CD4-positive, alpha-beta T cell treated with Interleukin-10 for 1 hour (primary cell): ENCODE data around the gene GALNT9.
"Not testable (repeated sequence)": the region's sequence is repeated elsewhere in the genome, so short reads cannot be mapped to it uniquely, and the experiment has no call there.

Source experiments
- DNase-seq: peaks from one replicate; pipeline ENCODE4 v3.0.0-alpha.2; 2020

Gene GALNT9

GRCh38 chr12:132278401-132279183 is 50.8 kb downstream of the GALNT9 start:
- no peak for DNase-seq

GRCh38 chr12:132277949-132278348 is 51.4 kb downstream of the GALNT9 start:
- DNase-seq = no peak

GRCh38 chr12:132277374-132277941 is 51.9 kb downstream of the GALNT9 start:
- DNase-seq = no peak

GRCh38 chr12:132276827-132277373 is 52.5 kb downstream of the GALNT9 start:
- no peak for DNase-seq

- no peak for DNase-seq
Observed at GRCh38 chr12:132276066-132276826, 53.1 kb downstream of the GALNT9 start.

GRCh38 chr12:132275631-132276030 is 53.8 kb downstream of the GALNT9 start:
- no peak for DNase-seq

- DNase-seq = no peak
Observed at GRCh38 chr12:132275110-132275531, 54.3 kb downstream of the GALNT9 start.

- no peak for DNase-seq
Observed at GRCh38 chr12:132273992-132274334, 55.4 kb downstream of the GALNT9 start.

GRCh38 chr12:132272711-132273110 is 56.7 kb downstream of the GALNT9 start:
- no peak for DNase-seq

- DNase-seq = no peak
Observed at GRCh38 chr12:132271755-132272092, 57.7 kb downstream of the GALNT9 start.

GRCh38 chr12:132270969-132271754 is 58.2 kb downstream of the GALNT9 start:
- DNase-seq = no peak

GRCh38 chr12:132270516-132270915 is 58.9 kb downstream of the GALNT9 start:
- DNase-seq = no peak

- no peak for DNase-seq
Observed at GRCh38 chr12:132269271-132269968, 60.0 kb downstream of the GALNT9 start.

GRCh38 chr12:132268674-132269073 is 60.7 kb downstream of the GALNT9 start:
- DNase-seq = no peak

GRCh38 chr12:132267873-132268272 is 61.5 kb downstream of the GALNT9 start:
- DNase-seq = no peak

GRCh38 chr12:132266802-132267201 is 62.6 kb downstream of the GALNT9 start:
- DNase-seq = no peak

GRCh38 chr12:132266370-132266769 is 63.0 kb downstream of the GALNT9 start:
- DNase-seq = no peak

GRCh38 chr12:132265822-132266221 is 63.6 kb downstream of the GALNT9 start:
- DNase-seq = not testable (repeated sequence)

- DNase-seq = no peak
Observed at GRCh38 chr12:132265056-132265800, 64.2 kb downstream of the GALNT9 start.

GRCh38 chr12:132264086-132265010 is 65.0 kb downstream of the GALNT9 start:
- DNase-seq = no peak
